NT2/D1 (cell line): ENCODE data around the gene SLC4A1AP.

Source experiments
- YY1 ChIP-seq: IDR thresholded peaks from 2 replicates; pipeline ENCODE4 v1.6.1; 2011; ENCODE audit not compliant: insufficient read length, insufficient read depth
- ZNF274 ChIP-seq: IDR thresholded peaks from 2 replicates; pipeline ENCODE4 v1.6.1; 2011; ENCODE audit warnings: mild to moderate bottlenecking, low read depth, low read length

DNA sequence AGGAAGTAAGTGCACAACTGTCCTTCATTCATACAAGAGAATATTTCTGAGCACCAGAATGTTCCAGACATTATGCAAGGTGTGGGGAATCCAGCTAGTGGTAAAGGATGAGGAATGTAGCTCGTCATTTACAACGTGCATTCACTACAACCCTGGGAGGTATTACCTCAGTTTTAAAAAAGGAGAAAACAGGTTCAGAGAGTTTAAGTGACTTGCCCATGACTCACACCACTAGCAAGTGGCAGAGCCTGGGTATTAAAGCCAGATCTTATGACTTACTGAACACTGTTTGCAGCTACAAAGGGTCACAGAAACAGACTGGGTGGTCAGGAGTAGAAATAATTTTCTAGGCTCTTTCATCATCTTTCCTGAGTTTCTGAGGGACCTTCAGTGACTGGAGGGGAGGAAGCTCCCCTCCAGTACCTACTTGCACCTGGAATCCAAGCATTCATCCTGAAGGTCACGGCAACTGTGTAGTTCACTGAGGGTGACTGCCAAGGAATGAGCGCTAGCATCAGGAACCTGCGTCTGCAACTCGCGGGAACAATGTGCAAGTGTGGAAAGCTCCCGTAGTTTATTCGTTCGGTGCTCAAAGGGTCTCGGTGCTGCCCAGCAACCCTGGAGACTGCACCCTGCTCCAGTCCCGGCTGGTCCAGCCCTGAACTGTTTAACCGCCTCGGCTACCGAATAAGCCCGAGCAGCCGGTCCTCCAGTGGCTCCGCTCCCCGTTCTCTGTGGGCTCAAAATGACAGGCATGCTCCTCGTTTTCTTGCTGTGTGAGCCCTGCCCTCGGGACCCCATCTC lies 35.5 kb upstream of the SLC4A1AP start:
- TF ChIP-seq YY1 (no peak), ZNF274 (no peak)
